Keratinocyte (primary cell): ENCODE data around the gene MIX23. TPM values are rescaled to one million over a fixed set of nuclear protein-coding genes. Genes with fewer than 3 reads are reported as not detected.

Source experiments
- DNase-seq: peaks from one replicate; pipeline ENCODE4 v3.0.0-alpha.2; 2011; ENCODE audit warnings: low read depth, missing footprints, low spot score
- FAIRE-seq: peaks from 2 replicates; lab custom pipeline; 2011; peaks lifted over from hg19 to GRCh38; lab: Jason Lieb, UNC
- H2AFZ ChIP-seq: 2 replicates; pipeline ENCODE4 v1.6.0; 2012; ENCODE audit warnings: low read length, control low read depth, inconsistent platforms; ENCODE audit not compliant: control insufficient read depth
- H3K27ac ChIP-seq: 2 replicates; pipeline ENCODE4 v1.5.1; 2011; ENCODE audit warnings: low read length; ENCODE audit not compliant: control insufficient read depth, insufficient read depth
- H3K27me3 ChIP-seq: 3 replicates; pipeline ENCODE4 v1.6.0; 2011; ENCODE audit warnings: low read length; ENCODE audit not compliant: control insufficient read depth, insufficient read depth; ENCODE audit errors: extremely low read depth
- H3K36me3 ChIP-seq, 2 experiments: 2 replicates in 1 of 2; 3 replicates in 1 of 2; pipeline ENCODE4 v1.5.1; 2011; ENCODE audit warnings: low read length in 2 of 2, mild to moderate bottlenecking in 1 of 2; ENCODE audit not compliant: control insufficient read depth in 2 of 2, insufficient read depth in 2 of 2; ENCODE audit errors: extremely low read depth in 1 of 2
- H3K4me1 ChIP-seq: 3 replicates; pipeline ENCODE4 v1.5.1; 2011; ENCODE audit warnings: low read length; ENCODE audit not compliant: control insufficient read depth, insufficient read depth; ENCODE audit errors: extremely low read depth
- H3K4me2 ChIP-seq: 3 replicates; pipeline ENCODE4 v1.6.0; 2011; ENCODE audit warnings: low read depth, low read length; ENCODE audit not compliant: control insufficient read depth, insufficient read depth; ENCODE audit errors: extremely low read depth
- H3K4me3 ChIP-seq, 3 experiments: fragments of 200-600 bp in 1 of 3; sonication (generic) in 1 of 3; 2 replicates in 2 of 3; 3 replicates in 1 of 3; pipeline ENCODE4 v1.5.1; 2011 to 2016; ENCODE audit warnings: low read length in 3 of 3, mild to moderate bottlenecking in 3 of 3, control low read depth in 2 of 3, inconsistent platforms in 1 of 3, low read depth in 1 of 3, mixed read lengths in 1 of 3, mixed run types in 1 of 3, moderate library complexity in 1 of 3; ENCODE audit not compliant: control insufficient read depth in 2 of 3, insufficient read depth in 2 of 3; ENCODE audit errors: extremely low read depth in 1 of 3
- H3K79me2 ChIP-seq: 2 replicates; pipeline ENCODE4 v1.6.0; 2012; ENCODE audit warnings: low read length; ENCODE audit not compliant: control insufficient read depth, insufficient read depth
- H3K9ac ChIP-seq: 3 replicates; pipeline ENCODE4 v1.6.0; 2011; ENCODE audit warnings: low read length; ENCODE audit not compliant: control insufficient read depth, insufficient read depth; ENCODE audit errors: extremely low read depth
- H3K9me1 ChIP-seq: 3 replicates; pipeline ENCODE4 v1.6.0; 2011; ENCODE audit warnings: low read length; ENCODE audit not compliant: control insufficient read depth, insufficient read depth; ENCODE audit errors: extremely low read depth
- H3K9me3 ChIP-seq: 2 replicates; pipeline ENCODE4 v1.5.1; 2012; ENCODE audit warnings: low read depth, low read length; ENCODE audit not compliant: control insufficient read depth
- H4K20me1 ChIP-seq: 3 replicates; pipeline ENCODE4 v1.6.0; 2011; ENCODE audit warnings: low read length; ENCODE audit not compliant: control insufficient read depth, insufficient read depth; ENCODE audit errors: extremely low read depth
- EZH2 ChIP-seq: IDR thresholded peaks from one replicate; pipeline ENCODE4 v1.6.1; 2012; ENCODE audit warnings: inconsistent platforms, mild to moderate bottlenecking, low read length, moderate library complexity
- dilution Hi-C: fragments of 300-500 bp; cut with MboI; formaldehyde crosslinking; loops from one replicate; pipeline ENCODE4 v1.7.0; 2020; ENCODE audit warnings: low sequenced_read_pairs; ENCODE audit not compliant: extremely low pct_ligation_motif_present
- polyA plus RNA-seq, 5 experiments: library from polyadenylated mRNA; depleted of rRNA in 3 of 5; stranded (reverse) in 3 of 5; stranded (forward) in 1 of 5; unstranded in 1 of 5; fragments of >200 nt; gene quantifications; 1 replicate in 1 of 5; 2 replicates in 3 of 5; 3 replicates in 1 of 5; pipeline versions ENCODE4 v1.2.1 to v1.2.3, GENCODE V29; 2011 to 2012; ENCODE audit warnings: missing spikeins in 2 of 5, low read depth in 1 of 5, low replicate concordance in 1 of 5
- TF ChIP-seq, protein P1 (sequence below), 3 experiments: IDR thresholded peaks in 1 of 3; conservative IDR thresholded peaks in 1 of 3; optimal IDR thresholded peaks in 1 of 3; 2 replicates in 2 of 3; 3 replicates in 1 of 3; pipeline versions ENCODE3 to v1.5.1; 2011; ENCODE audit warnings: low read length in 3 of 3, mild to moderate bottlenecking in 3 of 3, moderate library complexity in 2 of 3, control low read depth in 1 of 3, inconsistent platforms in 1 of 3; ENCODE audit not compliant: insufficient read depth in 2 of 3; ENCODE audit errors: extremely low read depth in 1 of 3

MIX23 gene
- polyA plus RNA-seq, 1 donor (not counting 4 experiments of a cell fraction or from before 2014, with no cell fraction given), result 36.5 TPM

- Histone ChIP-seq H3K9ac (no peak overlapping the region), H3K9me3 (no peaks in the 10 kb centered on the region), H3K36me3 (no peaks in the 10 kb centered on the region), H3K4me2 (no peak overlapping the region), H3K27me3 (no peaks in the 10 kb centered on the region), H2AFZ (no peak overlapping the region), H3K9me1 (no peaks in the 10 kb centered on the region), H3K27ac (no peak overlapping the region), H4K20me1 (no peaks in the 10 kb centered on the region), H3K79me2 (no peaks in the 10 kb centered on the region), H3K4me1 (peaks cover 16% of the 10 kb centered on the region), H3K4me3 (no peak overlapping the region)
- TF ChIP-seq, protein P1, sequence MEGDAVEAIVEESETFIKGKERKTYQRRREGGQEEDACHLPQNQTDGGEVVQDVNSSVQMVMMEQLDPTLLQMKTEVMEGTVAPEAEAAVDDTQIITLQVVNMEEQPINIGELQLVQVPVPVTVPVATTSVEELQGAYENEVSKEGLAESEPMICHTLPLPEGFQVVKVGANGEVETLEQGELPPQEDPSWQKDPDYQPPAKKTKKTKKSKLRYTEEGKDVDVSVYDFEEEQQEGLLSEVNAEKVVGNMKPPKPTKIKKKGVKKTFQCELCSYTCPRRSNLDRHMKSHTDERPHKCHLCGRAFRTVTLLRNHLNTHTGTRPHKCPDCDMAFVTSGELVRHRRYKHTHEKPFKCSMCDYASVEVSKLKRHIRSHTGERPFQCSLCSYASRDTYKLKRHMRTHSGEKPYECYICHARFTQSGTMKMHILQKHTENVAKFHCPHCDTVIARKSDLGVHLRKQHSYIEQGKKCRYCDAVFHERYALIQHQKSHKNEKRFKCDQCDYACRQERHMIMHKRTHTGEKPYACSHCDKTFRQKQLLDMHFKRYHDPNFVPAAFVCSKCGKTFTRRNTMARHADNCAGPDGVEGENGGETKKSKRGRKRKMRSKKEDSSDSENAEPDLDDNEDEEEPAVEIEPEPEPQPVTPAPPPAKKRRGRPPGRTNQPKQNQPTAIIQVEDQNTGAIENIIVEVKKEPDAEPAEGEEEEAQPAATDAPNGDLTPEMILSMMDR (optimal IDR thresholded peaks at IDR 0.05 in 1 of 3, IDR thresholded peaks at IDR 0.05 in 1 of 3, conservative IDR thresholded peaks at IDR 0.05 in 1 of 3; ENCODE audit: extremely low read depth in 1 of 3, insufficient read depth in 2 of 3, low read length in 3 of 3), result no peak
- no peak for TF ChIP-seq EZH2
- dilution Hi-C loops, result no loop called here
- FAIRE-seq, result no peak
- DNase-seq, result no peak
These were observed 15.9 kb upstream of the MIX23 start for GRCh38 chr3:122398920-122399319.

DNA sequence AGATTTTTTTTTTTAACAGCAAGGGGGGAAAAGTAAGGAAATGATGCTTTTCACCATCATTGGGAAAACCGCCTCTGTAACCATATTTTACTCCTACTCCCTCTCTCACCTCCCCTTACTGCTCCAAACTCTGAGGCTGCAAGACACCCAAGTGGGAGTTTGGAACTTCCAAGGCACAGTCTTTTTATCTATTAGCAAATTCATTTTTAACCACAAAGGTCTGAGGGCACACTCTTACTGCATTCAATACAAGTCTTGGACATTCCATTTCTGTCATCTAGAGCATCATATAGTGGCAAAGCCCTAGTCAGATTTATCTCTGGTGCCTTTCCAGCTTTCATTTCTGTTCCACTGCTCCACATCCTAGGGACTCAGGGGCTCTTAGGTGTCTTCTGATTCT lies 14.2 kb upstream of the MIX23 start:
- FAIRE-seq (no peak), DNase-seq (no peak)
- dilution Hi-C loops, result no loop called here
- no peaks in the 10 kb centered on the region for H3K9me1 ChIP-seq
- no peaks in the 10 kb centered on the region for H3K79me2 ChIP-seq
- H4K20me1 ChIP-seq, result no peaks in the 10 kb centered on the region
- H3K4me2 ChIP-seq, result no peak overlapping the region
- no peaks in the 10 kb centered on the region for H3K27me3 ChIP-seq
- H3K9me3 ChIP-seq, result no peaks in the 10 kb centered on the region
- TF ChIP-seq, protein P1 (optimal IDR thresholded peaks at IDR 0.05 in 1 of 3, IDR thresholded peaks at IDR 0.05 in 1 of 3, conservative IDR thresholded peaks at IDR 0.05 in 1 of 3; ENCODE audit: extremely low read depth in 1 of 3, insufficient read depth in 2 of 3, low read length in 3 of 3), result no peak
- no peak for TF ChIP-seq EZH2
- H2AFZ ChIP-seq, result no peak overlapping the region
- H3K27ac ChIP-seq, result no peak overlapping the region
- no peak overlapping the region for H3K4me3 ChIP-seq
- H3K4me1 ChIP-seq, result peaks cover 9% of the 10 kb centered on the region
- no peaks in the 10 kb centered on the region for H3K36me3 ChIP-seq
- H3K9ac ChIP-seq, result no peak overlapping the region
